WTC11 (cell line): Measurements from ENCODE around the gene TMEM165. TPM values are rescaled to one million over a fixed set of nuclear protein-coding genes. Genes with fewer than 3 reads are reported as not detected.

ENCODE experiments used
- ATAC-seq: fragments of 200-7000 bp; cut with Tn5 transposase; 2 replicates; pipeline ENCODE4 v1.10.0; 2021; ENCODE audit warnings: mild to moderate bottlenecking, moderate library complexity
- CTCF ChIA-PET: fragments of 300-600 bp; sonication (Branson Sonifier 250); formaldehyde crosslinking; loops from one replicate; lab custom pipeline; 2021; ENCODE audit warnings: antibody characterized with exemption; lab: Charles Lee
- POLR2A ChIA-PET: fragments of 350-600 bp; sonication (Branson Sonifier 250); formaldehyde crosslinking; loops from one replicate; lab custom pipeline; 2021; ENCODE audit warnings: antibody characterized with exemption; lab: Charles Lee
- DNase-seq: peaks from one replicate; pipeline ENCODE4 v3.0.0; 2021; ENCODE audit warnings: low spot score
- H3K27ac Mint-ChIP-seq: 2 replicates; pipeline ENCODE4 v1.8.0; 2021; ENCODE audit warnings: mixed read lengths
- H3K27me3 Mint-ChIP-seq: 2 replicates; pipeline ENCODE4 v1.8.0; 2021; ENCODE audit warnings: low read depth, mild to moderate bottlenecking, moderate library complexity, mixed read lengths
- H3K36me3 Mint-ChIP-seq: 2 replicates; pipeline ENCODE4 v1.8.0; 2021; ENCODE audit warnings: mixed read lengths
- H3K4me1 Mint-ChIP-seq: 2 replicates; pipeline ENCODE4 v1.8.0; 2022; ENCODE audit warnings: mixed read lengths
- H3K4me3 Mint-ChIP-seq: 2 replicates; pipeline ENCODE4 v1.8.0; 2021; ENCODE audit warnings: mild to moderate bottlenecking, moderate library complexity, mixed read lengths
- H3K9me3 Mint-ChIP-seq: 2 replicates; pipeline ENCODE4 v1.8.0; 2021; ENCODE audit warnings: mixed read lengths
- ARID4B ChIP-seq: sonication (generic); formaldehyde crosslinking; IDR thresholded peaks from 2 replicates; pipeline ENCODE4 v1.8.0; 2023; ENCODE audit warnings: missing genetic modification reagents, mild to moderate bottlenecking, borderline replicate concordance
- IRF1 ChIP-seq: sonication (generic); formaldehyde crosslinking; IDR thresholded peaks from 2 replicates; pipeline ENCODE4 v1.8.0; 2023; ENCODE audit warnings: missing genetic modification reagents
- MAX ChIP-seq: sonication (generic); formaldehyde crosslinking; IDR thresholded peaks from 2 replicates; pipeline ENCODE4 v1.8.0; 2022; ENCODE audit warnings: mild to moderate bottlenecking, missing genetic modification reagents
- NR1H2 ChIP-seq: sonication (generic); formaldehyde crosslinking; IDR thresholded peaks from 2 replicates; pipeline ENCODE4 v1.9.0; 2021; ENCODE audit warnings: mild to moderate bottlenecking, moderate library complexity, missing genetic modification reagents
- NR2C2 ChIP-seq: sonication (generic); formaldehyde crosslinking; IDR thresholded peaks from 2 replicates; pipeline ENCODE4 v1.8.0; 2022; ENCODE audit warnings: mild to moderate bottlenecking, missing genetic modification reagents
- STAT6 ChIP-seq: sonication (generic); formaldehyde crosslinking; conservative IDR thresholded peaks from 2 replicates; pipeline ENCODE4 v1.8.1; 2023; ENCODE audit warnings: mild to moderate bottlenecking, low read depth, missing genetic modification reagents, moderate library complexity
- ZNF121 ChIP-seq: sonication (generic); formaldehyde crosslinking; IDR thresholded peaks from 2 replicates; pipeline ENCODE4 v1.8.0; 2023; ENCODE audit warnings: missing genetic modification reagents
- ZNF423 ChIP-seq: fragments of 250-450 bp; sonication (Bioruptor Pico); IDR thresholded peaks from 2 replicates; pipeline ENCODE4 v2.1.2; 2022; ENCODE audit warnings: mild to moderate bottlenecking, moderate library complexity
- ZNF425 ChIP-seq: fragments of 250-450 bp; sonication (Bioruptor Pico); conservative IDR thresholded peaks from 2 replicates; pipeline ENCODE4 v1.9.0; 2021; ENCODE audit warnings: mild to moderate bottlenecking
- ZNF512 ChIP-seq: sonication (generic); formaldehyde crosslinking; IDR thresholded peaks from 2 replicates; pipeline ENCODE4 v1.8.1; 2022; ENCODE audit warnings: missing genetic modification reagents, borderline replicate concordance
- ZSCAN18 ChIP-seq: fragments of 250-450 bp; sonication (Bioruptor Pico); IDR thresholded peaks from 2 replicates; pipeline ENCODE4 v2.1.2; 2022; ENCODE audit warnings: mild to moderate bottlenecking, moderate library complexity
- total RNA-seq: library from RNA; stranded (reverse); gene quantifications from 3 replicates; pipeline ENCODE4 v1.2.3, GENCODE V29; 2021

Gene TMEM165
- total RNA-seq, 1 experiment from 2014 or later: 88.6 TPM

- TF ChIP-seq ZNF512 (CRISPR knock-in tag) (peak; percentile 84; the same call in 1 of the 2 replicates), ZNF423 (CRISPR knock-in tag) (no peak), ZNF121 (CRISPR knock-in tag) (peak; percentile 93)
- ChIA-PET CTCF (interaction anchor here (1.7 to 2.9 kb wide), 3 partner anchors 52 to 427 kb away, joined by 5 to 7 read pairs (median 6); partner anchors contain the start of gene SRD5A3), POLR2A (no interaction called here)
- H3K4me3 Mint-ChIP-seq: peak overlapping the region; percentile 91
- ATAC-seq: no peak
- peaks cover 28% of the 10 kb centered on the region for H3K36me3 Mint-ChIP-seq
- H3K27ac Mint-ChIP-seq: peak overlapping the region; percentile 96
- no peak for DNase-seq
- H3K9me3 Mint-ChIP-seq: no peaks in the 10 kb centered on the region
- peaks cover 35% of the 10 kb centered on the region for H3K4me1 Mint-ChIP-seq
- H3K27me3 Mint-ChIP-seq: peaks cover 2% of the 10 kb centered on the region; the same call in 1 of the 2 replicates
Measured at GRCh38 chr4:55397520-55398321, 2.0 kb downstream of the TMEM165 start.

- peaks cover 2% of the 10 kb centered on the region; the same call in 1 of the 2 replicates for H3K27me3 Mint-ChIP-seq
- H3K27ac Mint-ChIP-seq: peak overlapping the region; percentile 81; the same call in 1 of the 2 replicates
- ChIA-PET CTCF (interaction anchor here (1.0 to 1.8 kb wide), 3 partner anchors 53 to 551 kb away, joined by 4 to 6 read pairs (median 5); partner anchors contain the start of gene SRD5A3), POLR2A (interaction anchor here (0.7 kb wide), 1 partner anchor 45 kb away, joined by 6 read pairs; no protein-coding TSS in a partner anchor)
- DNase-seq (no peak), ATAC-seq (no peak)
- no peaks in the 10 kb centered on the region for H3K9me3 Mint-ChIP-seq
- H3K4me3 Mint-ChIP-seq: peak overlapping the region; percentile 91
- H3K4me1 Mint-ChIP-seq: peaks cover 35% of the 10 kb centered on the region
- H3K36me3 Mint-ChIP-seq: peaks cover 32% of the 10 kb centered on the region
- TF ChIP-seq NR1H2 (CRISPR knock-in tag) (no peak), ZSCAN18 (CRISPR knock-in tag) (no peak), STAT6 (CRISPR knock-in tag) (no peak), NR2C2 (CRISPR knock-in tag) (no peak), ARID4B (CRISPR knock-in tag) (no peak), IRF1 (CRISPR knock-in tag) (no peak), MAX (CRISPR knock-in tag) (no peak), ZNF425 (no peak)
Measured at GRCh38 chr4:55398461-55398860, 2.7 kb downstream of the TMEM165 start.
